ENCODE data around the gene TAGLN2.
"Not testable (repeated sequence)": the region's sequence is repeated elsewhere in the genome, so short reads cannot be mapped to it uniquely, and the experiment has no call there.

Gene TAGLN2

GRCh38 chr1:159921251-159921650 lies 4.1 kb downstream of the TAGLN2 start:
- DNase-seq (ENCODE audit: low read depth), result no peak

GRCh38 chr1:159920651-159921050 lies 4.7 kb downstream of the TAGLN2 start:
- no peak for DNase-seq (ENCODE audit: low read depth)

- DNase-seq (ENCODE audit: low read depth), result no peak
Observed at GRCh38 chr1:159920202-159920601, 5.1 kb downstream of the TAGLN2 start.

- no peak for DNase-seq (ENCODE audit: low read depth)
Observed at GRCh38 chr1:159919236-159919865, 6.0 kb downstream of the TAGLN2 start.

- no peak for DNase-seq (ENCODE audit: low read depth)
Observed at GRCh38 chr1:159918352-159919200, 6.7 kb downstream of the TAGLN2 start.

- DNase-seq (ENCODE audit: low read depth), result no peak
Observed at GRCh38 chr1:159917533-159918351, 7.6 kb downstream of the TAGLN2 start.

GRCh38 chr1:159916242-159917051 lies 8.9 kb downstream of the TAGLN2 start:
- DNase-seq (ENCODE audit: low read depth), result no peak

- no peak for DNase-seq (ENCODE audit: low read depth)
Observed at GRCh38 chr1:159915571-159916241, 9.6 kb downstream of the TAGLN2 start.

- no peak for DNase-seq (ENCODE audit: low read depth)
Observed at GRCh38 chr1:159914252-159915018, 10.9 kb downstream of the TAGLN2 start.

GRCh38 chr1:159913451-159914192 lies 11.7 kb downstream of the TAGLN2 start:
- no peak for DNase-seq (ENCODE audit: low read depth)

- no peak for DNase-seq (ENCODE audit: low read depth)
Observed at GRCh38 chr1:159911326-159912070, 13.8 kb downstream of the TAGLN2 start.

GRCh38 chr1:159908031-159908940 lies 17.0 kb downstream of the TAGLN2 start:
- DNase-seq (ENCODE audit: low read depth), result no peak

GRCh38 chr1:159906960-159907359 lies 18.3 kb downstream of the TAGLN2 start:
- DNase-seq (ENCODE audit: low read depth), result no peak

- DNase-seq (ENCODE audit: low read depth), result not testable (repeated sequence)
Observed at GRCh38 chr1:159904036-159904435, 21.3 kb downstream of the TAGLN2 start.

- no peak for DNase-seq (ENCODE audit: low read depth)
Observed at GRCh38 chr1:159902541-159902940, 22.8 kb downstream of the TAGLN2 start.

GRCh38 chr1:159900755-159901360 lies 24.4 kb downstream of the TAGLN2 start:
- DNase-seq (ENCODE audit: low read depth), result no peak

GRCh38 chr1:159900086-159900680 lies 25.1 kb downstream of the TAGLN2 start, which contains the start of gene CFAP45:
TSS of gene CFAP45 (minus strand) at chr1:159900165. CDS start at chr1:159900098, 67 bp downstream.
- no peak for DNase-seq (ENCODE audit: low read depth)
